GM19035 (cell line): ENCODE results near the gene CPED1.
"Not testable (repeated sequence)": the region's sequence is repeated elsewhere in the genome, so short reads cannot be mapped to it uniquely, and the experiment has no call there.

Source experiments
- ATAC-seq: cut with Tn5 transposase; IDR thresholded peaks from one replicate; pipeline ENCODE4 v1.9.1; 2021; ENCODE audit not compliant: unreplicated experiment

CPED1 gene

DNA sequence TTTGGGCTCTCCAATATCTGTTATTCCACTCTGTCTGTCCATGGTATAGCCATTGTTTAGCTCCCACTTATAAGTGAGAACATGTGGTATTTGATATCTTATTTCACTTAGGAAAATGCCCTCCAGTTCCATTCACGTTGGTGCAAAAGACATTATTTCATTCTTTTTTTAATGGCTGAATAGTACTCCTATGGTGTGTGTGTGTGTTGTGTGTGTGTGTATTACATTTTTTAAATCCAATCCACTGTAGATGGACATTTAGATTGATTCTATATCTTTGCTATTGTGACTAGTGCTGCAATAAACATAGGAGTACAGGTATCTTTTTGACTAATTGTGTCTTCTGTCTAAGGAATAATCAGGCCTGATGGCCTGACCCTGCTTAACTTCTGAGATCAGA is 7.4 kb upstream of the CPED1 start:
- ATAC-seq = no peak

DNA sequence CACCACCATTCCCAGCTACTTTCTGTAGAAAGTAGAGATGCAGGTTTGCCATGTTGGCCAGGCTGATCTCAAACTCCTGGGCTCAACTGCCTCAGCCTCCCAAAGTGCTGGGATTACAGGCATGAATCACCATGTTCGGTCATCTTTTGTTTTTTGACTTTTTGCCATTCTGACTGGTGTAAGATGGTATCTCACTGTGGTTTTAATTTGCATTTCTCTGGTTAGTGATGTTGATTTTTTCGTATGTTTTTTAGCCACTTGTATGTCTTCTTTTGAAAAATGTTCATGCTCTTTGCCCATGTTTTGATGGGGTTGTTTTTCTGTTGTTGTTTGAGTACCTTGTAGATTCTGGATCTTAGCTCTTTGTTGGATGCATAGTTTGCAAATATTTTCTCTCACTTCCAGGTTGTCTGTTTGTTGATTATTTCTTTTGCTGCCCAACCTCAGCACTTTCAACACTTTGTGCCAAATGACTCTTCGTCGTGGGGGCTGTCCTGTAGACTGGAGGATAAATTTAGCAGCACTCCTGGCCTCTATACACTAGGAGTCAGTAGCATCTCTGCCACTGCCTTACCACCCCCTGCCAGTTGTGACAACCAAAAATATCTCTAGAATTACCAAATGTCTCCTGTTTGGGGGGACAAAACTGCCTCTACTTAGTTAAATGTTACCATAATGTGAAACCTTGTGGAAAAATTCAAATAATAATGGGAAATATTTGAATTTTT is 6.5 kb upstream of the CPED1 start:
- no peak for ATAC-seq

DNA sequence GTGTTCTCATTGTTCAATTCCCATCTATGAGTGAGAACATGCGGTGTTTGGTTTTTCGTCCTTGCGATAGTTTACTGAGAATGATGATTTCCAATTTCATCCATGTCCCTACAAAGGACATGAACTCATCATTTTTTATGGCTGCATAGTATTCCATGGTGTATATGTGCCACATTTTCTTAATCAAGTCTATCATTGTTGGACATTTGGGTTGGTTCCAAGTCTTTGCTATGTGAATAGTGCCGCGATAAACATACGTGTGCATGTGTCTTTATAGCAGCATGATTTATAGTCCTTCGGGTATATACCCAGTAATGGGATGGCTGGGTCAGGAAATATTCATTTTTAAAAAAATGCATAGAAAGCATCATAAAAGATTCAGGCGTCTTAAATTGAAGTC is 4.9 kb upstream of the CPED1 start:
- not testable (repeated sequence) for ATAC-seq

DNA sequence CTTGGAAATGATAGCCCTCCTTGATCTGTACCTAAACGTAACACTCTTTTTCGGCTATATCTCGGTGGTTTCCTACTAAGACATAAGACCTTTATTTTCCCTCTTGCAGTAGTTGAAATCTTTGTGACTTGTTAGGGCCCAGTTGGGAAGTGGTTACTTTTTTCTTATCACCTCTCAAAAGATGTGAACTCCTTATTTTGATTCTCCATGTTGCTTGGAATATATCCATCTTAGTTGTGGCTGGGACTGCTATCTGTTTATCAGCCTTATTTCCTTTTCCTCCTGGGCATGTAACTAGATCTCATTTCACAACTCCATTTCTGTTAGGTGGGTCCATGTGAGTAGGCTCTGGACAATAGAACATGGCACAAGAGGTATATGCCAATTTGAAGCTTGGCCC is 4.1 kb upstream of the CPED1 start:
- no peak for ATAC-seq

DNA sequence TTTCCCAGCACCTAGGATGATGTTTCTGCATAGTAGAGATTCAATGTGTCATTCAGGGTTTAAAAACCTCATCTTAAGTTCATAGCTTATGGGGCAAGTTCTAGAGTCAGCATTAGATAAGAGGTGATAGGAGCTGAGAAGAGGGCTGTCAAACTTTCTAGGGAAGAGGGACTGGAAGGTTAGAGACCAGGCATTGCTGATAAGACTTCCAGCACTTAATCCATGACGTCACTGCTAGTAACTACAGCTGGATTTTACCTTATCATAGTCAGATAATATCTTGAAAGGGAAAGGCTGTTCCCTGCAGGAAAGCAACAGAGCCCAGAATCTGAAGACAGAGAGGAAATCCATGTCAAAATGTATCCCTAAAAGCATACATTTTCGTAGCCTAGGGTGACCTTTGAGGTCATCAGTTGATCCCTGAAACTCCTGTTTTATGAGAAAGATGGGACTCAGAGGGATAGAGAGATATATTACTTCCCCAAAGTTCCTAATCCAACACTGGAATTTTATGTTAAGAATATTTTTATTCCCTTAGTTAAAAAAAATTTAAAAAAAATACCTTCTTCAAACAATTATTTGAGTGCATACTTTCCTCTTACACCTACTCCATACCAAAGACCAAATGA is 3.3 kb upstream of the CPED1 start:
- no peak for ATAC-seq

DNA sequence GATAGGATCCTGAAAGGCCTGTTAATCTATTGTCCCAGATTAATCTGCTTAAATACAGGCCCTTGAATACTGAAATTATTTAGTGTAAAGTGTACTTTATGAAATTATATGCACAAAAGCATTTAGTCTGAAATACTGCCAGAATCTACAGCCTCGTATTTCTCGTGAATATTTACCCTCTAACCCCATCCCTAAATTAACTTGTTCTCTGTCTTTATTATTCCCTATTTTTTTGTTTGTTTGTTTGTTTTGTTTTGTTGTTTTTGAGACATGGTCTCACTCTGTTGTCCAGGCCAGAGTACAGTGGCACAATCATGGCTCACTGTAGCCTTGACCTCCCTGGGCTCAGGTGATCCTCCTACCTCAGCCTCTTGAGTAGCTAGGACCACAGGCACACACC is 2.7 kb upstream of the CPED1 start:
- ATAC-seq = no peak

DNA sequence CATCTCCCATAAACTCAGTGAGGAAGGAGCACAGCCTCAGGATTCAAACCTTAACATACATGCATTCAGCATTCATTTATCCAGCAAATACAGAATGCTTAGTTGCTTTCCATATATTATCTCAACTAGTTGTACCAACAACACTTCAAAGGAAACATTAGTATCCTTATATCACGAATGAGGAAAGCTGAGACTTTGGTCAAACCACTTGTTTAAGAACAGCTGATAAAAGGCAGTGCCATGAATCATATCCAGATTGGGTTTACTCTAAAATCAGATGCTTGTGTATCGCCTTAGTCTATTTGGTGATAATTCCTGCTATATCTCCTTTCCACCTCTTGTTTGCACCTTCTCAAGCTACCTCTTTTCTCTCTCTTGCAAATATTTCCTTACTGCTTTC is 1.9 kb upstream of the CPED1 start:
- ATAC-seq = no peak

DNA sequence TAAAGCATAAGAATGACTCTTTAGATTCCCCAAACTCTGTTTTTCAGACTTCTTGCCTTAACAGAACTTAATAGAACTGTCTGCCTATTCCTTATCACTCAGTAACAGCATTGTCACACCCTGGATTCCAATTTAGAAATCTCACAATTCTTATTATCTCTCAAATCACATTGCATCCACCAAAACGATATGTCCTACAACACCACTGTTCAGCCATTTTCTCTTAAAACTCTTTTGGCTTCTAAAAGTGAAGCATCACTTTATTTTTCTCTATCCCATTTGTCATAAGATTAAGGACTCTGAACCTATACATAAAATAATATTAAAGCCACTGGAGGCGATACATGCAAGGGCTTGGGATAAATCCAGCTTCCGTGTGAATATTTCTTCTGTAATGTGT is 1.2 kb upstream of the CPED1 start:
- no peak for ATAC-seq

DNA sequence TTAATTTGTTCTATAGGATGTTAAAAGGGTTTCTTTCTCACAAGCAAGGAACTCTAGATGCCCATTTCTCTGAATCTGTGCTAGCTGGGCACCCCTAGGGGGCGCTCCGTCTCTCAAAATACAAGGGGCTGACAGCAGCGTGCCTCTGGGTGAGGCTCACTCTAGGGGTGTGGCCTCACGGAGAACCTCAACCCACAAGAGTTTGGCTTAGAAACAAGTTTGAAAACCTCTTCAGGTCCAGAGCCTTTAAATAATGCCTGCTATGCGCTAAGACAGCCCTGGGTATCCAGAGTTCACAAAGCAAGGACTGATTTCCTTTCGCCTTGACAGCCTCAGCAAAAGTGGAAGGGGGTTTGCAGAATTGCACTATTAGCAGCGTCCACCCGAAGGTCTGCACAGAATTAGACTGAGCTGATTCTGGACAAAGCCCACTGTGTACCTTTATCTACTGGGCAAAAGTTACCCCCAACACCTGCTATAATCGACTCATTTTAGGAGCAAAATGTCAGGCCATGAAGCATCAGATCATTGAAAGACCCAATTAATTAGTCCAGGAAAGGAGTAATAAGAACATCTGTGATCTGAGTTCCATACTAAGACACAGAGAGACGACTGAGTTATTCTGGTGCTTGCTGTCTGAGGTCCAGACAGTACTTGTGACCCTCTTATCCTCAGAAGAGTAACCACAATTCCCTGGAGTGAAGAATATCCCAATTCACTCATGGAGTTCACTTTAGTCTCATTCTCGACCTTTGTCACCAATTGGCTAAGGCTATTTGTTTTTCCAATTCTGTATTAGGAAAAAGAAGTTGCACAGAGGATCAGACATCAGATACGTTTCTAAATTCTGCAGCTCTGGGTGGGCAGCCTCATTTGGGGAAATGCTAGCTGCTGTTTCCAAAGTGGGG is 574 bp upstream of the CPED1 start:
- peak; percentile 87 for ATAC-seq

DNA sequence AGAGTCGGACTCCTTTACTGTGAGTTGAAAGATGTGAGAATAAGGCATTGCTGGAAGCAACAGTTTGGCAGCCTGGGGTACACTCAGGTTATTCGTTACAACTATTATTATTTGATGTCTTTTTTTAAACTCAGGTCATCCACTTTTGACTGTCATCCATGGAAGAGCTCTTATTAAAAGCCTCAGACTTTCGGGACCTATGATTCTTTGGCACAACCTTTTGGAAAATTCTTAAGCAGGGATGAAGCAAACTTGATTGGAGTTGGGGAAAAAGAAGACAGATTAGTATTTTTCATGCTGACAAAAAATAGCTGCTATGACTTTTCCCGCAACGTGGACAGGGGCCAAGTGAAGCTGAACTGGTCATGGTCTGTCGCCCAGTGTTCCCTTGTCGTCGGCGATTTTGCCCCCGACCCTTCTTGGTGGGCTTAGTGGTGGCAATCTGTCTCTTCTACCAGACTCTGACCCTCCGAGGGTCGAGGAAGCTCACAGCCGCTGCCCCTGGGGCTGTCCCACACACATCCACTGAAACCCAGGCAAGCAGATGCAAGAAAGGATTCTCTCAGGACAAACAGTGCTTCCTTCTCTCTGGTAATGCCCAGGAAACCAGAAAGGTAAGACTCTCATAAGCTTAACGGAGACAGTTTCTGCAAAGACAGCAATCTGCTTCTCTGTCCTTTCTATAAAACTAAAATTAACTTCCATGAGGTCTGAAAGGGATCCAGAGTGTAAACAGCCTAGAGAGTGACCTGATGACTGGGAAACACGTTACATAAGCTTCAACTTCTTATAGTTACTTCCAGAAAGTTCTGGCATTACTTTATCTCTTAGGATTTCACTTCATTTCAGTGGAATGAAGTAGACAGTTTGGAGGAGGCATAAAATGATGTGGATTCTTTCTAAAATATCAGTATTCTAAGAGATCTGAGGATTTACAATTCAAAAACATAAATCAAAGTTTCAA is 1.0 kb downstream of the CPED1 start:
- ATAC-seq = no peak

DNA sequence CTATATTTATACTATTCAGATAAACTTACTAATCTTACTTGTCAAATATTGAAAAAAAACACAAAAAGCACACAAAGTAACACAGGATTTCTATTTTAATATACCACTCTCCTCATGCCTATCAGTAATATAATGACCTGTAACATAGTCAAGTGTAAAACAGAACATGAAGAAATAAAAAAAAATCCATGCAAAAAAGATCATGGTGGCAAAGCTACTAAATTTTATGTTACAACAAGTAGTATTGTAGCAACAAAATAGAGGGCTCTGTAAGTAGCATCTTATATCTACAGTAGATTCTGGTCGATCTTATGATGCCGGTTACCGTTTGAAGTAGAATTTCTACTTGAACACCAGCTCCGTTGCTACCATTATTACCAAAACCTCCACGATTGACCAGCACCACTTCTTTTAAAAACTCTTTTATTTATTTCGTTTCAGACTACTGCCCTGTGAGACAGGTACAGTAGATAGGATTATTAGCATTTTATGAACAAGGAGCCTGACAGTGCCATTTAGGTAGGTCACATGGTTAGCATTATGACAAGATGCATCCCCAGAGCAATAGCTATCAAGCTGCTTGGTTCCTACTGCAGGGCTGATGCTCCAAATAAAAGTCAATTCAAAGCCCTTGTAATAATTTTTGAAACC is 2.1 kb downstream of the CPED1 start:
- peak; percentile 12 for ATAC-seq

DNA sequence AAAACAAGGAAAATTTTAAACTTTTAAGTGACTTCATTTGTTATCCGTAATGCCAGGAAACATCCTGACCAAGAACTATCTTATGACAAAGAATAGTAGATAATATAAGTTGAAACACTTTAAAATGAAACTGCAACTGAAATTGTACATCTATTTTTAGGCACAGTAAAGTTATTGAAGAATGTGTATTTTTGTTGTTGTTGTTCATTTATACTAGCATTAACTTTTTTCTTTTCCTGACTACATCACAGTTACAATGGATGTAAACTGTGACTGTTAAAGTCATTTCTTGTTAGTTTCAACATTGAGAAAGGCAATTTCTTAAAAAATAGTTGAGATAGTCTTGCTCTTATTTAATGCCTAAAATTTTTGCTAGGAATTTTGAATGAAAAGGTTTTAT is 2.6 kb downstream of the CPED1 start:
- ATAC-seq = peak; percentile 36

DNA sequence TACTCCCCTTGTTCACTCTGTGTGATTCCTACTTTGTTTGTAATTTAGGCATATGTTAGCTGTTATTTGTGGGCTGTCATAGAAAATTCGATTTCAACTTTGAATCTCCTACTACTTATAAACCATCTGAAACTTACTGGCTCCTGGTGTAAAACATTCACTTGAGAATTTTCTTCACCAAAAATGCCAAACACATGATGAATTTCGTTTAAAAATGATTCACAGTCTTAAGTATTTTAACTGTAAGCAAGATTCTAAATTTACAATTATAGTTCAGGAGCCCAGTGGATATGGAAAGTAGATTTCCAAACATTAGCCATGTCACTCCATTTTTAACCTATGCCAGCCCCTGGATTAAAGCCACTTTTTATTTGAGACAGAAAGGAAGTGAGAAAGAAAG is 3.1 kb downstream of the CPED1 start:
- no peak for ATAC-seq

DNA sequence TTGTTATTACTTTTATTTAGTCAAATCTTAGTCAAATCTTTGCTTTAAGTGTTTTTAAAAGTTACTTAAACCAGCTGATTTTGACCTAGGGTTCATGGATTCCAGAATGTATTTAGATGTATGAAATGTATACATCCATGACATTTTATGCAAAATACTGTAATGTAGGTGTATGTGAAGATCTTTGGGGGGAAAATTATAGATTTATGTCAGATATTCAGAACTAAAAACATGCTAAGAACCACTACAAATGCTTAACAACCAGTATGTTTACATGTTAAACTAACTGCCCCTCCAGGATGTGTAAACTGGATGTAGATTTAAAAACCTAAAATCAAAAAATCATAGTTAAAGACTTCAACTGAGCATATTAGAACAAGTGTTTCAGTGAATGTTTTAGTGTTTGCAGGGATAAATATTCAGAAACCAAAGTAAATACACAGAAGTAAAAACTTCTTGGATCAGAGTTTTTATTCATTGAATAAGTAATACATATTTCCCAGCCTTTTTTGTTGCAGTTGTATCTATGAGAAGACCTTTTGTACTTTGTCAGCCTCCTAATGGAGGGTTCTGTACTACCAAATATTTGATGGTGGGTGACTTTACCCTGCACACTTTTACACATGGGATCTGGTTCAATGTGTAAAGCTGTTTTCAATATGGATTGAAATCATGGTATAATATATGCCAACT is 3.9 kb downstream of the CPED1 start:
- no peak for ATAC-seq

DNA sequence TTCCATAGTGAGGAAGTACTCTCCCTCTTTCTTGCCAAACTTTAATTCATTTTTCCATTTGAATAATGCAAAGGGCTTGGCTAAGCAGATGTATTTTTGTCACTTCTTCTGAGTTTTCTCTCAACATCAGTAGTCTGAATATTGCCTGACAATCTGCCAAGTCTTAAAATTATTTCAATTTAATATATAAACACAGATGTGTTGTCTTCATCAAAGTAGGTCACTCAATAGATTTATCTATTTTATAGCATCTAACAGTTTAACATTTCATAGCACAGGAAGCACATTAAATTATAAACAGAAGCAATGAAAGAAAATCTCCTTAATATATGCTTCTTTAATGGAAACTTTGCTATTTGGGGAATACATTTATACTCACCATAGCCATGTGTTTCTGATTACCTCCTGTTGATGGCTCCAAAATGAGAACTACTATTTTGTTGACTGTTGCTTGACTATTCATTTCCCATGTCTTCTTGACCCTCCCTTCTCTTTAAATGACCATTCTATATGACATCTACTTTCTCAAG is 4.5 kb downstream of the CPED1 start:
- ATAC-seq = no peak

DNA sequence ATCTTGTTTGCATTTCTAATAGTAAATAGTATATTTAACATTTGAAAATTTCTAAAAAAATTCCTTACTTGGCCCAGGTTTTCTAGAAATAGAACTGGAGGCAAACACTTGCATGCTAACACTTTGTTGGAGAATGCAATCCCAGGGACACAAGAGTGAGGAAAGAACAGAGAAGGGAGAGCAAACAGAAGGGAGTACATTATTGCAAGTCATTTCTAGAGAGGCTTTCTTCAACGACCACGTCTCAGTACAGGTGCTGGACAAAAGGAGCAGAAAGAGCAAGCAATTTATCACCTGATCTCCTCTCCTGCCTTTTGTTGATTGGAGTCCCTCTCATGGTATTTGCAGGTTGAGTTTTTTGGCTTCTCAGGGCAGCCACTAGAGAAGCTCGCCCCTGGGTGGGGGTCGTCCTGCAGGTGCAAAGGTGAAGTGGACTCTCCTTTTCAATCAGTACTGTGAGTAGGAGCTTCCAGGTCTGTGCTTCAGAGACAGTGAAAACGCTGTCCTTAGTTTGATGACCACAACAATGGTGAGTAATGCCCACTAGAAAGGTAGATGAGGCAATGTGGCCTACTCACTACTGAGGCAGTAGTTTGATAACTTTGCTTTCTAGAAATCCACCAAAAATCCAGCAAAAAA is 5.2 kb downstream of the CPED1 start:
- no peak for ATAC-seq

DNA sequence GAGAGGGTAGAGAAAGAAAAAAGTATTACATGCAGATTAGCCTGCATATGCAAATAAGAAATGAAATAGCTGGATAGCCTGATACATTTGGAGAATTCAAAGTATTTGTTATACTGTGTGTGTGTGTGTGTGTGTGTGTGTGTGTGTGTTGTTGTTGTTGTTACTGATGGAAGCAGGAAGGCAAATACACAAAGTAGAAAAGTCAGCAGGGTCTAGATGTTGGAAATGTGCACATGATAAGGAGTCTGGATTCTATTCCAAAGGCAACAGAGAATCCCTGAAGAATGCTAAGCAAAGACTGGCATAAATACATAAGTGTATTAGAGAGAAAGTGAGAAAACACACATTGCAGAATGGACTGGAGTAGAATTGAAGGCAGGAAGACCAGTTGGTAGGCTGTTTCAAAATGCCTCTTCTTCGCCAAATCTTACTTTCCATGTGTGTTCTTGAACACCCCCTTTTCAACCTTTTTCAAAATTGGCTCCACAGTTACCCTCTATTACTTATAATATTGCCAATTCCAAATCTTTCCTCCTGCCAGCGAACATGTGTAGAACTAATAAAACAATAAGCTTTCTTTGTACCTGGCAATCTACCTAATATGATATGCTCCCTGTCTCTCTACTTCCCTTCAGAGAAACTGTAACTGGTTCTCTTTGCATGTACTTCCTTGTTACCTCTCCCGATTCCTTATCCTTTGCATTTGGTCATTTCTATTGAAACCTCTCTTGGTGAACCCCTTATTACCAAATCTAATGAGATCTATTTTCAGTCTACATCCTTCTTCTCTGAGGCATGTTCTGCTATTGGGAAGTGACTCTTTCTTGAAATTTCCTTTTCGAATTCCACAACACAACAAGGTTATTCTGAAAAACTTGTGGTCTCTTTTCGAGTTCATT is 6.2 kb downstream of the CPED1 start:
- ATAC-seq = no peak

DNA sequence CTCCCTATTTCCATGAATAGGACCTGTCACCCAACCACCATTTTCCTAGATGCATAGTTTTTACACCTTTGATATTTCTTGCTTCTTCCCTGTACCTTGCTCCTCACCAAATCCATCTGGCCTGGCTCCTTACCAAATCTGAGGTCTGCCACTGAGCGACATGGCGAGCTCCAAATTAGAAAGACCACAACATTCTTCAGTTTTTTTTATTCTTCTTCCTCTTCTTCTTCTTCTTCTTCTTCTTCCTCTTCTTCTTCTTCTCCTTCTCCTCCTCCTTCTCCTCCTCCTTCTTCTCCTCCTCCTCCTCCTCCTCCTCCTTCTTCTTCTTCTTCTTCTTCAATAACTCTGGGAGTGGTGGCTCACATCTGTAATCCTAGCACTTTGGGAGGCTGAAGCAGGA is 7.1 kb downstream of the CPED1 start:
- no peak for ATAC-seq
